Vagina (tissue), 2 donors: ENCODE measurements around the gene LRRC4C. TPM values are rescaled to one million over a fixed set of nuclear protein-coding genes. Genes with fewer than 3 reads are reported as not detected.

Experiments used
- DNase-seq, 2 donors: peaks; one replicate each; pipeline ENCODE4 v3.0.0-alpha.2; 2017; ENCODE audit errors: extremely low spot score in 2 of 2
- H3K27ac ChIP-seq: fragments of 200-600 bp; sonication (generic); one replicate; pipeline ENCODE4 v1.5.1; 2019
- H3K27me3 ChIP-seq: fragments of 200-600 bp; sonication (generic); one replicate; pipeline ENCODE4 v1.5.1; 2019
- H3K36me3 ChIP-seq, 2 donors: fragments of 200-600 bp; sonication (generic); one replicate each; pipeline ENCODE4 v1.5.1; 2017 to 2019
- H3K4me1 ChIP-seq: fragments of 200-600 bp; sonication (generic); one replicate; pipeline ENCODE4 v1.5.1; 2019
- H3K4me3 ChIP-seq, 2 donors: fragments of 200-600 bp; sonication (generic); 1 replicate in 1 of 2; 2 replicates in 1 of 2; pipeline ENCODE4 v1.5.1; 2016 to 2019
- H3K9me3 ChIP-seq: fragments of 200-600 bp; sonication (generic); one replicate; pipeline ENCODE4 v1.5.1; 2019
- CTCF ChIP-seq, 3 experiments: fragments of 450-650 bp in 2 of 3; fragments of 200-600 bp in 1 of 3; sonication (generic) in 1 of 3; IDR thresholded peaks; one replicate each; pipeline ENCODE4 v1.5.1; 2017 to 2019; ENCODE audit warnings: antibody characterized with exemption in 3 of 3, mild to moderate bottlenecking in 2 of 3, moderate library complexity in 2 of 3
- POLR2A ChIP-seq, 2 donors: fragments of 450-650 bp; IDR thresholded peaks; one replicate each; pipeline ENCODE4 v1.6.1; 2017; ENCODE audit warnings: antibody characterized with exemption in 2 of 2, mild to moderate bottlenecking in 2 of 2, moderate library complexity in 2 of 2
- POLR2AphosphoS5 ChIP-seq, 2 donors: sonication (generic); formaldehyde crosslinking; IDR thresholded peaks; one replicate each; pipeline ENCODE4 v1.9.0; 2017; ENCODE audit warnings: antibody characterized with exemption in 2 of 2, mild to moderate bottlenecking in 2 of 2, low read depth in 1 of 2; ENCODE audit not compliant: insufficient read depth in 1 of 2
- intact Hi-C: fragments of 100-400 bp; cut with DNase I; formaldehyde crosslinking; loops from one replicate; pipeline ENCODE4 v1.15.1; 2023
- total RNA-seq: library from RNA; depleted of rRNA; stranded (reverse); fragments of >200 nt; gene quantifications from one replicate; pipeline ENCODE4 v1.2.3, GENCODE V29; 2016

LRRC4C gene
- total RNA-seq, 1 donor from 2014 or later, result 5.6 TPM

- DNase-seq, result no peak
- no peak for TF ChIP-seq POLR2A (IDR thresholded peaks at IDR 0.05)
- TF ChIP-seq POLR2AphosphoS5 (IDR thresholded peaks at IDR 0.05; ENCODE audit: insufficient read depth in 1 of 2, low read depth in 1 of 2), result no peak
- no peak for TF ChIP-seq CTCF (IDR thresholded peaks at IDR 0.05)
Measured at GRCh38 chr11:41058138-41058537, 401.3 kb downstream of the LRRC4C start.

GRCh38 chr11:41056892-41057569 lies 402.4 kb downstream of the LRRC4C start:
- DNase-seq, result no peak

More at GRCh38 chr11:41058138-41058537, 401.3 kb downstream of the LRRC4C start:
- intact Hi-C loops, result no loop called here
- no peak overlapping the region for H3K27ac ChIP-seq
- H3K27me3 ChIP-seq, result no peaks in the 10 kb centered on the region
- no peaks in the 10 kb centered on the region for H3K9me3 ChIP-seq
- H3K4me3 ChIP-seq, result no peak overlapping the region
- H3K4me1 ChIP-seq, result no peaks in the 10 kb centered on the region
- no peaks in the 10 kb centered on the region for H3K36me3 ChIP-seq

GRCh38 chr11:41053894-41054293 lies 405.6 kb downstream of the LRRC4C start:
- Histone ChIP-seq H3K4me1 (no peaks in the 10 kb centered on the region), H3K27ac (no peak overlapping the region), H3K9me3 (no peaks in the 10 kb centered on the region), H3K4me3 (no peak overlapping the region), H3K27me3 (no peaks in the 10 kb centered on the region), H3K36me3 (no peaks in the 10 kb centered on the region)
- intact Hi-C loops, result no loop called here
- no peak for DNase-seq
- TF ChIP-seq POLR2AphosphoS5 (IDR thresholded peaks at IDR 0.05; ENCODE audit: insufficient read depth in 1 of 2, low read depth in 1 of 2) (no peak), POLR2A (IDR thresholded peaks at IDR 0.05) (no peak), CTCF (IDR thresholded peaks at IDR 0.05) (no peak)

More at GRCh38 chr11:41056892-41057569, 402.4 kb downstream of the LRRC4C start:
- Histone ChIP-seq H3K4me1 (no peaks in the 10 kb centered on the region), H3K27me3 (no peaks in the 10 kb centered on the region), H3K36me3 (no peaks in the 10 kb centered on the region), H3K27ac (no peak overlapping the region), H3K4me3 (no peak overlapping the region), H3K9me3 (no peaks in the 10 kb centered on the region)
- TF ChIP-seq POLR2AphosphoS5 (IDR thresholded peaks at IDR 0.05; ENCODE audit: insufficient read depth in 1 of 2, low read depth in 1 of 2) (no peak), POLR2A (IDR thresholded peaks at IDR 0.05) (no peak), CTCF (IDR thresholded peaks at IDR 0.05) (no peak)
- intact Hi-C loops, result no loop called here

- Histone ChIP-seq H3K4me3 (no peak overlapping the region), H3K4me1 (no peaks in the 10 kb centered on the region), H3K9me3 (no peaks in the 10 kb centered on the region), H3K27ac (no peak overlapping the region), H3K36me3 (no peaks in the 10 kb centered on the region), H3K27me3 (no peaks in the 10 kb centered on the region)
- DNase-seq, result no peak
- intact Hi-C loops, result no loop called here
- no peak for TF ChIP-seq CTCF (IDR thresholded peaks at IDR 0.05)
- no peak for TF ChIP-seq POLR2AphosphoS5 (IDR thresholded peaks at IDR 0.05; ENCODE audit: insufficient read depth in 1 of 2, low read depth in 1 of 2)
- TF ChIP-seq POLR2A (IDR thresholded peaks at IDR 0.05), result no peak
Measured at GRCh38 chr11:41051919-41052635, 407.4 kb downstream of the LRRC4C start.

- no peak overlapping the region for H3K4me3 ChIP-seq
- no peaks in the 10 kb centered on the region for H3K27me3 ChIP-seq
- intact Hi-C loops, result no loop called here
- no peak for TF ChIP-seq POLR2AphosphoS5 (IDR thresholded peaks at IDR 0.05; ENCODE audit: insufficient read depth in 1 of 2, low read depth in 1 of 2)
- no peak for TF ChIP-seq POLR2A (IDR thresholded peaks at IDR 0.05)
- no peak for TF ChIP-seq CTCF (IDR thresholded peaks at IDR 0.05)
- no peaks in the 10 kb centered on the region for H3K36me3 ChIP-seq
- H3K4me1 ChIP-seq, result no peaks in the 10 kb centered on the region
- H3K9me3 ChIP-seq, result no peaks in the 10 kb centered on the region
- no peak for DNase-seq
- H3K27ac ChIP-seq, result no peak overlapping the region
Measured at GRCh38 chr11:41050791-41051190, 408.7 kb downstream of the LRRC4C start.
